GM12872 (cell line): Measurements from ENCODE around the gene TMEM131L.

Source experiments
- TF ChIP-seq, protein P1 (sequence below): IDR thresholded peaks from 3 replicates; pipeline ENCODE4 v1.5.1; 2011; ENCODE audit warnings: low read depth, mild to moderate bottlenecking, low read length, moderate library complexity; ENCODE audit not compliant: insufficient read depth

The TMEM131L gene

DNA sequence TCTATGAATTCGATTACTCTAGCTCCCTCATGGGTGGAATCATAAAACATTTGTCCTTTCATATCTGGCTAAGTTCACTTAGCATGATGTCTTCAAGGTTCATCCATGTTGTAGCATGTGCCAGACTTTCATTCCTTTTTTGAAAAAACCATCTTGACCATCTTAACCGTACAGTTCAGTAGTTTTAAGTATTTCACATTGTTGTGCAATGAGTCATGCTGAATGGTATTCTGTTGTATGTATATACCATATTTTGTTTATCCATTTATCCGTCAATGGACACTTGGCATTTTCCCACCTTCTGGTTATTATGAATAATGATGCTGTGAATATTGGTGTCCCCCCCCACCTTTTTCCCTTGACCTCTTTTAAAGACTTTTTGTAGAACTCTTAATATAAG, 145.5 kb downstream of the TMEM131L start:
- TF ChIP-seq, protein P1, sequence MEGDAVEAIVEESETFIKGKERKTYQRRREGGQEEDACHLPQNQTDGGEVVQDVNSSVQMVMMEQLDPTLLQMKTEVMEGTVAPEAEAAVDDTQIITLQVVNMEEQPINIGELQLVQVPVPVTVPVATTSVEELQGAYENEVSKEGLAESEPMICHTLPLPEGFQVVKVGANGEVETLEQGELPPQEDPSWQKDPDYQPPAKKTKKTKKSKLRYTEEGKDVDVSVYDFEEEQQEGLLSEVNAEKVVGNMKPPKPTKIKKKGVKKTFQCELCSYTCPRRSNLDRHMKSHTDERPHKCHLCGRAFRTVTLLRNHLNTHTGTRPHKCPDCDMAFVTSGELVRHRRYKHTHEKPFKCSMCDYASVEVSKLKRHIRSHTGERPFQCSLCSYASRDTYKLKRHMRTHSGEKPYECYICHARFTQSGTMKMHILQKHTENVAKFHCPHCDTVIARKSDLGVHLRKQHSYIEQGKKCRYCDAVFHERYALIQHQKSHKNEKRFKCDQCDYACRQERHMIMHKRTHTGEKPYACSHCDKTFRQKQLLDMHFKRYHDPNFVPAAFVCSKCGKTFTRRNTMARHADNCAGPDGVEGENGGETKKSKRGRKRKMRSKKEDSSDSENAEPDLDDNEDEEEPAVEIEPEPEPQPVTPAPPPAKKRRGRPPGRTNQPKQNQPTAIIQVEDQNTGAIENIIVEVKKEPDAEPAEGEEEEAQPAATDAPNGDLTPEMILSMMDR = no peak

- TF ChIP-seq, protein P1 = no peak
Observed at GRCh38 chr4:153612878-153613277, 146.7 kb downstream of the TMEM131L start.

GRCh38 chr4:153616006-153616555, 149.9 kb downstream of the TMEM131L start:
- TF ChIP-seq, protein P1 = no peak

DNA sequence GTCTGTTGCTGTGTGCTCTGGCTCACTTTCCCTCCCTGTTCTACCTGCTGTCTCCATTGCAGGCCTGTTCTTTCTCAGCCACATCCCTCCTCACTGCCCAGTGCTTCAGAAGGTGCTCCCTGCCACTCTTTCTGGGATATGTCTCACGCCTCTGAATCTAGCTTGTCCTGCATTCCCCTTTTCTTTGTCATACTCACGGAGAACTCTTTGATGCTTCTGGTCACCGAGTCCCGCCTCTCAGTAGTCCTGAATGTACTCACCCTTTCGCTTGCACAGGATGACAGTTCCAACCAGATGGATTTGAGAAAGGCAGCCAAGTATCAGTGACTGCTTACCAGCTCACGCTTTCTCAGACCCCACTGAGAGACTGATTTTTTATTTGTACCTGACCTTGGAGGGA, 152.7 kb downstream of the TMEM131L start:
- TF ChIP-seq, protein P1 = no peak

- TF ChIP-seq, protein P1 = no peak
Observed at GRCh38 chr4:153619811-153620210, 153.7 kb downstream of the TMEM131L start.

DNA sequence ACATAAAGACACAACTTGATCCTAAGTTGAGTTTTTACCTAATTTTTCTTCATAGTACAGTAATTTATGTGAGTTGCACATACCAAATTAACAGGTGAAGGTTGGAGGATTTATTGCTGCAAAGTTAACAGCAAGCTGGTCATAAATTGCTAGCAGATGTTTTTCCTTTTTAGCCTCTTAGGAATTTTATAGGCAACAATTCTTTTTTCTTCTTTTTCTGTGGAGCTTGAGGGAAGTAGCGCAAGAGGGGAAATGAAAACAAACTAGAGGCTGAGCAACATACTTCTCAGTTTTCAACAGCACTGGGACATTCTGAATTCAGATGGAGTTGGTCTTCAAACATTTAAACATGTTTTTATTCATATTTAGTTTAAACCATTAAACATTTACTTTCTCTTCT, 154.2 kb downstream of the TMEM131L start:
- TF ChIP-seq, protein P1 = no peak

DNA sequence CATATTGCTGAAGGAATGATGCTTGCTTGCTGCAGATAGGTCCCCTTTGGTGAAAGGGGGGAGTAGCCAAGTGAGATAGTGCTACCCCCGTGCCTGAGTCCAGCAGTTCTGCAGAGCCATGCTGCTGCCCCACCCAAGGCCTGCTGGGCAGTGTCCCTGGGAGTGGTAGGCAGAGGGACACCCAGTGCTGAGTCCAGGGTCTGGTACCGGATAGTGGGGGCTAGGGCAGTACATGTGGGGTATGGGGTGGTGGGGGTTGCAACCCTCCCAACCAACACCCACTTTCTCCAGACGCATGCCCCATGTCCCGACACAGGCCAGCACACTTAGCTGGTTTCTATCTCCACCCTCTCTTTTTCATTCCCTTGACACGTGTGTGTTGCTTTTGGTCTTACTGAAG, 155.9 kb downstream of the TMEM131L start:
- TF ChIP-seq, protein P1 = no peak
